Karpas-422 (cell line): ENCODE results near the gene ITSN1. TPM values are rescaled to one million over a fixed set of nuclear protein-coding genes. Genes with fewer than 3 reads are reported as not detected.
"Not testable (repeated sequence)": the region's sequence is repeated elsewhere in the genome, so short reads cannot be mapped to it uniquely, and the experiment has no call there.

ENCODE experiments used
- DNase-seq: peaks from one replicate; pipeline ENCODE4 v3.0.0-alpha.2; 2015
- H2AFZ ChIP-seq: fragments of 200-600 bp; sonication (generic); 2 replicates; pipeline ENCODE4 v1.6.1; 2014; ENCODE audit warnings: antibody characterized with exemption, low read length, mixed read lengths
- H3K27ac ChIP-seq: fragments of 200-600 bp; sonication (generic); 2 replicates; pipeline ENCODE4 v1.5.1; 2014; ENCODE audit warnings: mild to moderate bottlenecking, low read length, moderate library complexity
- H3K27me3 ChIP-seq: fragments of 200-600 bp; sonication (generic); 2 replicates; pipeline ENCODE4 v1.6.1; 2014; ENCODE audit warnings: low read length, mixed read lengths
- H3K36me3 ChIP-seq: fragments of 200-600 bp; sonication (generic); 2 replicates; pipeline ENCODE4 v1.6.1; 2014; ENCODE audit warnings: low read length, mixed read lengths; ENCODE audit not compliant: insufficient read depth
- H3K4me1 ChIP-seq: fragments of 200-600 bp; sonication (generic); 2 replicates; pipeline ENCODE4 v1.6.1; 2014; ENCODE audit warnings: mild to moderate bottlenecking, low read length, mixed read lengths
- H3K4me2 ChIP-seq: fragments of 200-600 bp; sonication (generic); 2 replicates; pipeline ENCODE4 v1.6.1; 2014; ENCODE audit warnings: low read length, low read depth, mild to moderate bottlenecking; ENCODE audit not compliant: poor library complexity, severe bottlenecking
- H3K4me3 ChIP-seq: fragments of 200-600 bp; sonication (generic); 2 replicates; pipeline ENCODE4 v1.5.1; 2014; ENCODE audit warnings: mild to moderate bottlenecking, antibody characterized with exemption, low read length, mixed read lengths
- H3K79me2 ChIP-seq: fragments of 200-600 bp; sonication (generic); 2 replicates; pipeline ENCODE4 v1.6.1; 2014; ENCODE audit warnings: mild to moderate bottlenecking, low read length, mixed read lengths
- H3K9ac ChIP-seq: fragments of 200-600 bp; sonication (generic); 2 replicates; pipeline ENCODE4 v1.6.0; 2014; ENCODE audit warnings: low read length
- H3K9me2 ChIP-seq: fragments of 200-600 bp; sonication (generic), shearing (Covaris generic); replicated peaks from 2 replicates; pipeline ENCODE4 v1.6.0; 2014; ENCODE audit warnings: mild to moderate bottlenecking, low read length, moderate library complexity; ENCODE audit not compliant: insufficient read depth
- H3K9me3 ChIP-seq: fragments of 300-700, 200-600 bp; sonication (generic); 2 replicates; pipeline ENCODE4 v1.6.1; 2014; ENCODE audit warnings: low read length, mixed read lengths
- H4K20me1 ChIP-seq: fragments of 200-600 bp; sonication (generic); 2 replicates; pipeline ENCODE4 v1.6.1; 2014; ENCODE audit warnings: mild to moderate bottlenecking, antibody characterized with exemption, low read length, low read depth; ENCODE audit not compliant: insufficient read depth
- total RNA-seq: library from RNA; depleted of rRNA; stranded (reverse); fragments of >200 nt; shearing (Covaris generic); gene quantifications from 2 replicates; pipeline ENCODE4 v1.2.3, GENCODE V29; 2014; ENCODE audit warnings: low replicate concordance; rRNA removed

ITSN1 gene
- total RNA-seq = 2.3 TPM in 2 replicates

DNA sequence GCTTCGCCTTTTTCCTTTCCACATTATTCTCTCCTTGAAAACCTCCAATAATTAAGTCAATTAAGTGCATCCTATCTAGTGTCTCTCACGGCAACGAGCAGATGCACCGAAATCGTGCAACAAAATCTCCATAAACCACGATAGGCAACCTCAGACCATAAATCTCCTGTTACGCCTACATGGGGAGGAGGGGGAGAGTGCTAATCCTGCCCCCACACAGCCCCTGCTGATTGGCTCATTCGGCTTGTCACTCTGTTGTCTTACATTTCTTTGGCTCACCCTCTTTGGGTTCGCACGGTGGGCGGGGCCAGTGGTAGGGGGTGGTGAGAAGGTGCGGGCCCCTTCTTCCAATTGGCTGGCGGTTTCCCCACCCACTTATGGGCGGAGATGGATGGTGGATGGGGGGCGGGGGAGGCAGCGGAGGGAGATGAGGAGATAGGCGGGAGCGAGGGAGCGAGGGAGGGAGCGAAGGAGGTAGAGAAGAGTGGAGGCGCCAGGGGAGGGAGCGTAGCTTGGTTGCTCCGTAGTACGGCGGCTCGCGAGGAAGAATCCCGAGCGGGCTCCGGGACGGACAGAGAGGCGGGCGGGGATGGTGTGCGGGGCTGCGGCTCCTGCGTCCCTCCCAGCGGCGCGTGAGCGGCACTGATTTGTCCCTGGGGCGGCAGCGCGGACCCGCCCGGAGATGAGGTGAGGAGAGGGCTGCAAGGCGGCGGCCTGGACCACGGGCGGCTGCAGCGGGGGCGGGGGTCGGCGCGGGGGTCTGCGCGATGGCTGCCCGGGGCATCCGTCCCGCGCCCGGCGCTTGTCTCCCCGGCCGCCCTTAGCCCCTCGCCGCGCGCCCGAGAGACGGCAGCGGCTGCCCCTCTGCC is at the start of gene ITSN1:
ITSN1 (plus strand) TSS at position 475 of the 869 bp plus-strand sequence. CDS start 76,328 bp downstream, outside the sequence.
- H3K9me3 ChIP-seq = no peaks in the 10 kb centered on the region
- peaks cover 19% of the 10 kb centered on the region for H3K4me1 ChIP-seq
- no peaks in the 10 kb centered on the region for H3K9me2 ChIP-seq
- H3K36me3 ChIP-seq = no peaks in the 10 kb centered on the region
- H3K4me2 ChIP-seq = peak within 1 kb of the TSS; percentile 93
- DNase-seq = peak; percentile 99
- peak within 1 kb of the TSS; percentile 82 for H3K4me3 ChIP-seq
- peaks cover 40% of the 10 kb centered on the region for H3K79me2 ChIP-seq
- peak within 1 kb of the TSS; percentile 78 for H3K27ac ChIP-seq
- peak within 1 kb of the TSS; percentile 78 for H3K9ac ChIP-seq
- H4K20me1 ChIP-seq = peaks cover 10% of the 10 kb centered on the region; the same call in 1 of the 2 replicates
- H3K27me3 ChIP-seq = no peaks in the 10 kb centered on the region
- H2AFZ ChIP-seq = peak within 1 kb of the TSS; percentile 96

DNA sequence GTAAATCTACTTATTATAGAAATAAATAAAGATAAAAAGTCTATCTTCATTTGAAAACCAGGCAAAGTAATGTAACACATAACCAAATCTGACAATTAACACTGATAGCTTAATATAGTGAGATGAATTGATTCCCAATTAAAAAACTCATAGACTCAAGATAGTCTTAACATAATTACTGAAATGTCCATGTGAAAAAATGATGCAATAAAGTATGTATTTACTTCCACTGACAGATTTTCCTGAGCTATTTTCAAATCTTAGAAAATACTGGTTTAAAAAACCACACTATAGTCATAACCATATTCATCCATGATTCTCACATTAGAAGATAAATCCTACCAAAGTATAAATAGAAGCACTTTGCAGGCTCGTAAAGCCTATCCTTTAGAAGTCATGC is 44.2 kb upstream of the ITSN1 start:
- H3K4me1 ChIP-seq = no peaks in the 10 kb centered on the region
- no peaks in the 10 kb centered on the region for H4K20me1 ChIP-seq
- no peak overlapping the region for H2AFZ ChIP-seq
- no peak overlapping the region for H3K4me3 ChIP-seq
- H3K27ac ChIP-seq = no peak overlapping the region
- H3K9me2 ChIP-seq = no peaks in the 10 kb centered on the region
- no peak for DNase-seq
- H3K27me3 ChIP-seq = no peaks in the 10 kb centered on the region
- no peaks in the 10 kb centered on the region for H3K9me3 ChIP-seq
- H3K9ac ChIP-seq = no peak overlapping the region
- no peak overlapping the region for H3K4me2 ChIP-seq
- peaks cover 26% of the 10 kb centered on the region for H3K36me3 ChIP-seq
- H3K79me2 ChIP-seq = no peaks in the 10 kb centered on the region

- Histone ChIP-seq H3K4me3 (no peak overlapping the region), H3K27ac (no peak overlapping the region), H3K4me2 (no peak overlapping the region), H3K9me3 (no peaks in the 10 kb centered on the region), H2AFZ (no peak overlapping the region), H3K4me1 (peaks cover 9% of the 10 kb centered on the region), H3K9me2 (no peaks in the 10 kb centered on the region), H4K20me1 (no peaks in the 10 kb centered on the region), H3K36me3 (no peaks in the 10 kb centered on the region), H3K79me2 (no peaks in the 10 kb centered on the region), H3K9ac (no peak overlapping the region), H3K27me3 (no peaks in the 10 kb centered on the region)
- no peak for DNase-seq
Measured at GRCh38 chr21:33608559-33608958, 33.7 kb upstream of the ITSN1 start.

DNA sequence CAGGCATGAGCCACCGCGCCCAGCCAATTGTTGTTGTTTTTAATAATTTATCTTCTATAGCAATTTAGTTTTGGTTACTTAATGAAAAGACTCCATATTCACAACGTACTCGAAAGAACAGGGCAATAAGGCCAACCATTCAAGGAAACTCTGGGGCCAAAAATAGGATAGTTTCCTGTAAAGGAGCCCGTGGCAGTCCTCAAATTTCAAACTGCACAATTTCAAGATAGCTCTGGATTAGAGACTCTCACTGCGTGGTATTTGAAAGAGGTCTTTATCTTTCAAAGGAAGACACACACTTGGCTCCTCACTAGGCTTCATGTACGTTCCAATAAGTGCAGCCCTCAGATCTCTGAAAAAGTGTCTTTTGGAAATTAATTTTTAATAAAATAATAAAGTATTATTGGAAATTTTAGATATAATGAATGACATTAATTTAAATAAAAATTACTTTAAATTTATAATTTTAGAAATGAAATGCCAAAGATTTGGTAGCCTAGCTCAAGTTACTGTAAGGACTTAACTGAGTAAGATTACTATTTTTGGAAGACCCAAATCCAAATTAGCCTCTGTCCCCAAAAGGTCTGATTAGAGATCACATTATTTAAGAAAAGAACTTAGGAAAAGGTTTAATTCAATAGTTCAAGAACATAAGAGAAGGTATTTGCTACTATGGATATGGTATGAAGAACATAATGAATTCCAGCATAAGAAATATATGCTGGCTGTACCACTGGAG is 31.1 kb upstream of the ITSN1 start:
- Histone ChIP-seq H3K36me3 (no peaks in the 10 kb centered on the region), H3K4me2 (no peak overlapping the region), H2AFZ (no peak overlapping the region), H3K9ac (no peak overlapping the region), H3K4me3 (no peak overlapping the region), H3K9me2 (no peaks in the 10 kb centered on the region), H3K27ac (no peak overlapping the region), H4K20me1 (no peaks in the 10 kb centered on the region), H3K79me2 (no peaks in the 10 kb centered on the region), H3K9me3 (no peaks in the 10 kb centered on the region), H3K4me1 (peaks cover 9% of the 10 kb centered on the region), H3K27me3 (no peaks in the 10 kb centered on the region)
- no peak for DNase-seq

GRCh38 chr21:33617565-33617964 is 24.7 kb upstream of the ITSN1 start:
- H3K9me2 ChIP-seq, H2AFZ ChIP-seq, H3K27me3 ChIP-seq, H3K4me2 ChIP-seq, H3K27ac ChIP-seq, H3K36me3 ChIP-seq, H3K9ac ChIP-seq, DNase-seq, H3K4me3 ChIP-seq, H3K9me3 ChIP-seq, H4K20me1 ChIP-seq, H3K4me1 ChIP-seq, H3K79me2 ChIP-seq: not testable (repeated sequence)

- no peaks in the 10 kb centered on the region for H3K9me2 ChIP-seq
- H4K20me1 ChIP-seq = no peaks in the 10 kb centered on the region
- H3K27me3 ChIP-seq = no peaks in the 10 kb centered on the region
- peaks cover 4% of the 10 kb centered on the region; the same call in 1 of the 2 replicates for H3K36me3 ChIP-seq
- no peaks in the 10 kb centered on the region for H3K9me3 ChIP-seq
- no peak overlapping the region for H3K4me2 ChIP-seq
- H3K79me2 ChIP-seq = peaks cover 2% of the 10 kb centered on the region; the same call in 1 of the 2 replicates
- no peak overlapping the region for H3K9ac ChIP-seq
- H2AFZ ChIP-seq = no peak overlapping the region
- no peak overlapping the region for H3K27ac ChIP-seq
- no peak for DNase-seq
- H3K4me1 ChIP-seq = no peaks in the 10 kb centered on the region
- H3K4me3 ChIP-seq = no peak overlapping the region
Measured at GRCh38 chr21:33618407-33618806, 23.9 kb upstream of the ITSN1 start.

DNA sequence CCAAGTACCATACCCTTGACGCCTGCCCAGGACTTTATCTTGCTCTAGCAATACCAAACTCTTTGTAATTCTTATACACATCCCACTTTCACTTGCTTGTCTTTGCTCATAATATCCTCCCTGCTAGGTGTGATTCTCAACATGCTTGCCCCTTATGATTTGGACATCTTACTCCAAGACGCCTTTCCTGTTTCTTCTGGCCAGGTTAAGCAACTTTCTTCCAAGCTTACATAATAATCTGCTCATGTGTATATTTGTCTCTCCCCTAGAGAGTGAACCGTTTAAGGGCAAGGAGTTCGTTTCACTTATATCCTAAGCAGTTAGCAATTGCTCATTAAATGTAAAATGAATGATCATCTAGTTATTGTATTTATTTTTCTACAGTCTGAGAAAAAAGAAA is 22.6 kb upstream of the ITSN1 start:
- Histone ChIP-seq H3K9ac (no peak overlapping the region), H4K20me1 (no peaks in the 10 kb centered on the region), H3K27ac (no peak overlapping the region), H3K9me2 (no peaks in the 10 kb centered on the region), H3K27me3 (no peaks in the 10 kb centered on the region), H3K4me1 (no peaks in the 10 kb centered on the region), H2AFZ (no peak overlapping the region), H3K4me2 (no peak overlapping the region), H3K79me2 (peaks cover 5% of the 10 kb centered on the region; the same call in 1 of the 2 replicates), H3K9me3 (no peaks in the 10 kb centered on the region), H3K4me3 (no peak overlapping the region), H3K36me3 (peaks cover 5% of the 10 kb centered on the region; the same call in 1 of the 2 replicates)
- DNase-seq = no peak

GRCh38 chr21:33622253-33622652 is 20.0 kb upstream of the ITSN1 start:
- Histone ChIP-seq H3K36me3 (peaks cover 5% of the 10 kb centered on the region; the same call in 1 of the 2 replicates), H3K4me2 (no peak overlapping the region), H3K9ac (no peak overlapping the region), H3K27me3 (no peaks in the 10 kb centered on the region), H3K9me3 (no peaks in the 10 kb centered on the region), H3K4me3 (no peak overlapping the region), H3K79me2 (peaks cover 11% of the 10 kb centered on the region), H3K27ac (no peak overlapping the region), H3K9me2 (no peaks in the 10 kb centered on the region), H3K4me1 (no peaks in the 10 kb centered on the region), H4K20me1 (no peaks in the 10 kb centered on the region), H2AFZ (no peak overlapping the region)
- DNase-seq = no peak
